DND-41 (cell line): Measurements from ENCODE around the gene RGS7.

Source experiments
- ATAC-seq: fragments of 200-7000 bp; cut with Tn5 transposase; 3 replicates; pipeline ENCODE4 v1.9.1; 2021; ENCODE audit warnings: low read depth; ENCODE audit not compliant: insufficient read depth
- DNase-seq: peaks from one replicate; pipeline ENCODE4 v3.0.0-alpha.2; 2020
- H2AFZ ChIP-seq: 2 replicates; pipeline ENCODE4 v1.6.0; 2012; ENCODE audit warnings: low read depth, low read length
- H3K27ac ChIP-seq: 2 replicates; pipeline ENCODE4 v1.5.1; 2012; ENCODE audit warnings: low read length, inconsistent platforms
- H3K27me3 ChIP-seq: fragments of 200-600 bp; sonication (generic); 2 replicates; pipeline ENCODE4 v1.6.0; 2012; ENCODE audit warnings: low read length, mild to moderate bottlenecking, inconsistent platforms; ENCODE audit not compliant: insufficient read depth, poor library complexity
- H3K36me3 ChIP-seq: 2 replicates; pipeline ENCODE4 v1.5.1; 2012; ENCODE audit warnings: low read length, inconsistent platforms; ENCODE audit not compliant: insufficient read depth
- H3K4me1 ChIP-seq: 2 replicates; pipeline ENCODE4 v1.5.1; 2012; ENCODE audit warnings: mild to moderate bottlenecking, low read length; ENCODE audit not compliant: insufficient read depth
- H3K4me2 ChIP-seq: 2 replicates; pipeline ENCODE4 v1.6.0; 2012; ENCODE audit warnings: mild to moderate bottlenecking, moderate library complexity, low read length, inconsistent platforms; ENCODE audit not compliant: insufficient read depth
- H3K4me3 ChIP-seq, 2 experiments: fragments of 200-600 bp in 1 of 2; shearing (Covaris generic) in 1 of 2; 2 replicates each; pipeline ENCODE4 v1.5.1; 2012 to 2016; ENCODE audit warnings: inconsistent platforms in 2 of 2, low read length in 2 of 2, mild to moderate bottlenecking in 2 of 2, low read depth in 1 of 2, moderate library complexity in 1 of 2
- H3K79me2 ChIP-seq: 2 replicates; pipeline ENCODE4 v1.6.0; 2012; ENCODE audit warnings: low read length, inconsistent platforms; ENCODE audit not compliant: insufficient read depth
- H3K9ac ChIP-seq: 2 replicates; pipeline ENCODE4 v1.6.0; 2012; ENCODE audit warnings: low read depth, mild to moderate bottlenecking, inconsistent platforms, low read length, moderate library complexity
- H3K9me3 ChIP-seq: 2 replicates; pipeline ENCODE4 v1.5.1; 2012; ENCODE audit warnings: low read length, moderate library complexity, mild to moderate bottlenecking, inconsistent platforms; ENCODE audit not compliant: insufficient read depth, severe bottlenecking
- H4K20me1 ChIP-seq: 2 replicates; pipeline ENCODE4 v1.6.0; 2012; ENCODE audit warnings: low read length; ENCODE audit not compliant: insufficient read depth
- EZH2 ChIP-seq: IDR thresholded peaks from 3 replicates; pipeline ENCODE4 v1.6.1; 2012; ENCODE audit warnings: borderline replicate concordance, low read depth, mild to moderate bottlenecking, moderate library complexity, low read length, inconsistent platforms; ENCODE audit not compliant: severe bottlenecking
- TF ChIP-seq, protein P1 (sequence below): IDR thresholded peaks from 2 replicates; pipeline ENCODE4 v1.5.1; 2012; ENCODE audit warnings: borderline replicate concordance, low read length, moderate library complexity, mild to moderate bottlenecking; ENCODE audit not compliant: poor library complexity, severe bottlenecking; ENCODE audit errors: extremely low read depth

The RGS7 gene

DNA sequence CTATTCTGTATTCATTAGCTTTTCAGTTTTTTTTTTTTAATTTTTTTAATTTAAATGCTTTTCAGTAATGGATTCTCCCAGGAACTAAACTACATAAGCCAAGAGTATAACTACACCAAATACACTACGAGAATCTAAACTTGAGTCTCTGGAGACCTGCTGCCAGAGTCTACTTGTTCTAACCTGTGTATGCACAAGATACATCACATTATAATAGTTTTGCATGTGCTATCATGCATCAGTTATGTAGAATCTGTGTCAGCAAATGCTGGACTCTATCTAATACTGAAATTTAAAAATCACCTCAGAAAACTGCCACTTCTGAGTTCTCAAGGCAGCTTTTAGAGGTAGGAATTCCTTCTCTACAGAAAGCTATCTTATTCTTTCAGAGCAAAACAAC lies 598.7 kb downstream of the RGS7 start:
- Histone ChIP-seq H3K27me3 (no peaks in the 10 kb centered on the region), H3K9ac (no peak overlapping the region), H3K27ac (no peak overlapping the region), H3K79me2 (no peaks in the 10 kb centered on the region), H3K9me3 (no peaks in the 10 kb centered on the region), H3K4me2 (no peak overlapping the region), H3K36me3 (no peaks in the 10 kb centered on the region), H2AFZ (no peak overlapping the region), H4K20me1 (no peaks in the 10 kb centered on the region), H3K4me1 (no peaks in the 10 kb centered on the region), H3K4me3 (no peak overlapping the region)
- no peak for ATAC-seq
- DNase-seq = no peak
- TF ChIP-seq, protein P1, sequence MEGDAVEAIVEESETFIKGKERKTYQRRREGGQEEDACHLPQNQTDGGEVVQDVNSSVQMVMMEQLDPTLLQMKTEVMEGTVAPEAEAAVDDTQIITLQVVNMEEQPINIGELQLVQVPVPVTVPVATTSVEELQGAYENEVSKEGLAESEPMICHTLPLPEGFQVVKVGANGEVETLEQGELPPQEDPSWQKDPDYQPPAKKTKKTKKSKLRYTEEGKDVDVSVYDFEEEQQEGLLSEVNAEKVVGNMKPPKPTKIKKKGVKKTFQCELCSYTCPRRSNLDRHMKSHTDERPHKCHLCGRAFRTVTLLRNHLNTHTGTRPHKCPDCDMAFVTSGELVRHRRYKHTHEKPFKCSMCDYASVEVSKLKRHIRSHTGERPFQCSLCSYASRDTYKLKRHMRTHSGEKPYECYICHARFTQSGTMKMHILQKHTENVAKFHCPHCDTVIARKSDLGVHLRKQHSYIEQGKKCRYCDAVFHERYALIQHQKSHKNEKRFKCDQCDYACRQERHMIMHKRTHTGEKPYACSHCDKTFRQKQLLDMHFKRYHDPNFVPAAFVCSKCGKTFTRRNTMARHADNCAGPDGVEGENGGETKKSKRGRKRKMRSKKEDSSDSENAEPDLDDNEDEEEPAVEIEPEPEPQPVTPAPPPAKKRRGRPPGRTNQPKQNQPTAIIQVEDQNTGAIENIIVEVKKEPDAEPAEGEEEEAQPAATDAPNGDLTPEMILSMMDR = no peak
- no peak for TF ChIP-seq EZH2

GRCh38 chr1:240747907-240748306 lies 609.1 kb downstream of the RGS7 start:
- Histone ChIP-seq H3K27ac (no peak overlapping the region), H3K27me3 (no peaks in the 10 kb centered on the region), H4K20me1 (no peaks in the 10 kb centered on the region), H2AFZ (no peak overlapping the region), H3K4me1 (no peaks in the 10 kb centered on the region), H3K9me3 (no peaks in the 10 kb centered on the region), H3K79me2 (no peaks in the 10 kb centered on the region), H3K9ac (no peak overlapping the region), H3K36me3 (no peaks in the 10 kb centered on the region), H3K4me2 (no peak overlapping the region), H3K4me3 (no peak overlapping the region)
- TF ChIP-seq, protein P1 = no peak
- no peak for TF ChIP-seq EZH2
- ATAC-seq (no peak), DNase-seq (no peak)

- no peaks in the 10 kb centered on the region for H3K27me3 ChIP-seq
- H3K4me2 ChIP-seq = no peak overlapping the region
- no peaks in the 10 kb centered on the region for H3K9me3 ChIP-seq
- no peak overlapping the region for H3K9ac ChIP-seq
- H3K36me3 ChIP-seq = no peaks in the 10 kb centered on the region
- no peaks in the 10 kb centered on the region for H3K79me2 ChIP-seq
- ATAC-seq (no peak), DNase-seq (no peak)
- H3K4me1 ChIP-seq = no peaks in the 10 kb centered on the region
- H3K4me3 ChIP-seq = no peak overlapping the region
- H4K20me1 ChIP-seq = no peaks in the 10 kb centered on the region
- no peak overlapping the region for H3K27ac ChIP-seq
- TF ChIP-seq EZH2 = no peak
- TF ChIP-seq, protein P1 = no peak
- no peak overlapping the region for H2AFZ ChIP-seq
These were observed 613.3 kb downstream of the RGS7 start for GRCh38 chr1:240743705-240744104.

DNA sequence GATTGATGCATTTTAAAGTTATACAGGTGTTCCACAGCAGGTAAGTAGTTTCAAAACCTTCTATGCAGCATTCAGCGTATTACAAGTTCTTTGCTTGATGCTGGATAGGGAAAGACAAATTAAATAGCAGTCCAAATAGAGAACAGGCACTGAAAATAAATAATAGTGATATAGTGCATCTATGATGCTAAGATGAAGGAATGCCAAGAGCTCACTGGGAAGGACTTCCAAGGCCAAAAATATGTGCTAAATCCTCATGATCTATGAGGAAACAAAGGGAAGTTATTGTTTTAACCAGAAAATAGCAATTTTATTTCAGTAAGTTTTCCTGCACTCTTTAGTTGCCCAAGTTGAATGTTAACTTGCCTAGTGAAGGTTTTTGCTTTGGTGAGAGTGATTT lies 617.3 kb downstream of the RGS7 start:
- Histone ChIP-seq H3K4me2 (no peak overlapping the region), H3K4me1 (no peaks in the 10 kb centered on the region), H3K27ac (no peak overlapping the region), H4K20me1 (no peaks in the 10 kb centered on the region), H3K9me3 (no peaks in the 10 kb centered on the region), H3K36me3 (no peaks in the 10 kb centered on the region), H3K79me2 (no peaks in the 10 kb centered on the region), H3K27me3 (no peaks in the 10 kb centered on the region), H3K4me3 (no peak overlapping the region), H2AFZ (no peak overlapping the region), H3K9ac (no peak overlapping the region)
- TF ChIP-seq, protein P1 = no peak
- no peak for TF ChIP-seq EZH2
- no peak for DNase-seq
- no peak for ATAC-seq
